Gastroesophageal sphincter (tissue), 4 donors: ENCODE measurements around the gene CD79B. TPM values are rescaled to one million over a fixed set of nuclear protein-coding genes. Genes with fewer than 3 reads are reported as not detected.
"Not testable (repeated sequence)": the region's sequence is repeated elsewhere in the genome, so short reads cannot be mapped to it uniquely, and the experiment has no call there.

Experiments
- ATAC-seq: fragments of 150-250 bp; one replicate; pipeline ENCODE4 v1.9.1; 2016; ENCODE audit warnings: mild to moderate bottlenecking, moderate library complexity
- H3K27ac ChIP-seq, 4 donors: fragments of 200-600 bp; sonication (generic) in 3 of 4; 1 replicate in 3 of 4; 2 replicates in 1 of 4; pipeline ENCODE4 v1.5.1; 2016 to 2019
- H3K27me3 ChIP-seq: fragments of 200-600 bp; sonication (generic); one replicate; pipeline ENCODE4 v1.5.1; 2019
- H3K36me3 ChIP-seq, 2 donors: fragments of 200-600 bp; sonication (generic); one replicate each; pipeline ENCODE4 v1.5.1; 2019; ENCODE audit warnings: control low read depth in 1 of 2
- H3K4me1 ChIP-seq, 3 donors: fragments of 200-600 bp; sonication (generic); 1 replicate in 2 of 3; 2 replicates in 1 of 3; pipeline ENCODE4 v1.5.1; 2016 to 2019; ENCODE audit warnings: control low read depth in 2 of 3
- H3K4me3 ChIP-seq, 2 donors: fragments of 200-600 bp; sonication (generic); one replicate each; pipeline ENCODE4 v1.5.1; 2019; ENCODE audit warnings: mild to moderate bottlenecking in 1 of 2, moderate library complexity in 1 of 2
- H3K9me3 ChIP-seq, 3 donors: fragments of 200-600 bp; sonication (generic); one replicate each; pipeline ENCODE4 v1.5.1; 2017 to 2019; ENCODE audit warnings: control low read depth in 2 of 3
- EP300 ChIP-seq: sonication (generic); formaldehyde crosslinking; IDR thresholded peaks from one replicate; pipeline ENCODE4 v1.6.1; 2017; ENCODE audit warnings: antibody characterized with exemption, mild to moderate bottlenecking
- POLR2A ChIP-seq, 2 donors: fragments of 450-650 bp; IDR thresholded peaks; one replicate each; pipeline ENCODE4 v1.6.1; 2017; ENCODE audit warnings: antibody characterized with exemption in 2 of 2, mild to moderate bottlenecking in 2 of 2, moderate library complexity in 1 of 2
- POLR2AphosphoS5 ChIP-seq: sonication (generic); formaldehyde crosslinking; IDR thresholded peaks from one replicate; pipeline ENCODE4 v1.6.1; 2017; ENCODE audit warnings: antibody characterized with exemption
- WGBS, 2 donors: methylation state at CpG; one replicate each; pipeline ENCODE4 v1.1.5; 2018; ENCODE audit warnings: low coverage in 1 of 2; 5-methylcytosine and 5-hydroxymethylcytosine counted together
- total RNA-seq, 4 donors: library from RNA; depleted of rRNA; stranded (reverse); fragments of >200 nt; gene quantifications; one replicate each; pipeline ENCODE4 v1.1.0, GENCODE V29; 2016
- TF ChIP-seq, protein P1 (sequence below), 4 experiments: fragments of 200-600 bp in 2 of 4; fragments of 450-650 bp in 2 of 4; sonication (generic) in 1 of 4; IDR thresholded peaks; one replicate each; pipeline ENCODE4 v1.5.1; 2017 to 2019; ENCODE audit warnings: antibody characterized with exemption in 4 of 4, mild to moderate bottlenecking in 2 of 4, moderate library complexity in 2 of 4

The CD79B gene
- total RNA-seq, 4 donors from 2014 or later: 2.0 to 5.9 (median 3.3) TPM; not detected in 1

DNA sequence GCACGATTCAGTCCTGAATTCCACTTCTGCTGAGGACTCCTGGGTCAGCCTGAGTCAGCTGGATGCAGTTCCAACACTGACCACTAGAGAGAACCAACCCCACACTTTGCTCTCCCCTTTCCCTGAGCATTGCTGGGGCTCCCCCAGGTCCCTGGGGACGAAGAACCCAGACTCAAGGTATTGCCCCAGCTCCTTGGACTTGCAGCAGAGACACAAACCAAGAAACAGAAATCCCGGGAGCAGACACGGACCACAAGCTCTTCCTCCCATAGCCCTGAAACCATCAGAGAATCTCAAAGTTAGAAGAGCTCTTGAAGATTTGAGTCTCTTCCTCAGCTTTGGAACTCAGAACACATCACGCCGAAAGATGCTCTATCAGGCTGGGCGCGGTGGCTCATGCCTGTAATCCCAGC lies 12.8 kb downstream of the CD79B start:
- no peaks in the 10 kb centered on the region for H3K9me3 ChIP-seq
- peaks cover 0 to 7% (median 0%) of the 10 kb centered on the region in 3 donors for H3K4me1 ChIP-seq
- WGBS, 2 donors: 8% methylated on average over 2 of the region's 8 CpGs; no CpG with 5 or more reads in 1 of the 2 donors
- H3K36me3 ChIP-seq: no peaks in the 10 kb centered on the region
- peak; percentile 70 for ATAC-seq
- H3K27me3 ChIP-seq: peaks cover 20% of the 10 kb centered on the region
- TF ChIP-seq, protein P1, sequence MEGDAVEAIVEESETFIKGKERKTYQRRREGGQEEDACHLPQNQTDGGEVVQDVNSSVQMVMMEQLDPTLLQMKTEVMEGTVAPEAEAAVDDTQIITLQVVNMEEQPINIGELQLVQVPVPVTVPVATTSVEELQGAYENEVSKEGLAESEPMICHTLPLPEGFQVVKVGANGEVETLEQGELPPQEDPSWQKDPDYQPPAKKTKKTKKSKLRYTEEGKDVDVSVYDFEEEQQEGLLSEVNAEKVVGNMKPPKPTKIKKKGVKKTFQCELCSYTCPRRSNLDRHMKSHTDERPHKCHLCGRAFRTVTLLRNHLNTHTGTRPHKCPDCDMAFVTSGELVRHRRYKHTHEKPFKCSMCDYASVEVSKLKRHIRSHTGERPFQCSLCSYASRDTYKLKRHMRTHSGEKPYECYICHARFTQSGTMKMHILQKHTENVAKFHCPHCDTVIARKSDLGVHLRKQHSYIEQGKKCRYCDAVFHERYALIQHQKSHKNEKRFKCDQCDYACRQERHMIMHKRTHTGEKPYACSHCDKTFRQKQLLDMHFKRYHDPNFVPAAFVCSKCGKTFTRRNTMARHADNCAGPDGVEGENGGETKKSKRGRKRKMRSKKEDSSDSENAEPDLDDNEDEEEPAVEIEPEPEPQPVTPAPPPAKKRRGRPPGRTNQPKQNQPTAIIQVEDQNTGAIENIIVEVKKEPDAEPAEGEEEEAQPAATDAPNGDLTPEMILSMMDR (IDR thresholded peaks at IDR 0.05): peak in 2 of 4 experiments; percentile 90 to 92
- no peak for TF ChIP-seq POLR2AphosphoS5
- TF ChIP-seq EP300: no peak
- no peak overlapping the region for H3K4me3 ChIP-seq
- no peak overlapping the region for H3K27ac ChIP-seq

DNA sequence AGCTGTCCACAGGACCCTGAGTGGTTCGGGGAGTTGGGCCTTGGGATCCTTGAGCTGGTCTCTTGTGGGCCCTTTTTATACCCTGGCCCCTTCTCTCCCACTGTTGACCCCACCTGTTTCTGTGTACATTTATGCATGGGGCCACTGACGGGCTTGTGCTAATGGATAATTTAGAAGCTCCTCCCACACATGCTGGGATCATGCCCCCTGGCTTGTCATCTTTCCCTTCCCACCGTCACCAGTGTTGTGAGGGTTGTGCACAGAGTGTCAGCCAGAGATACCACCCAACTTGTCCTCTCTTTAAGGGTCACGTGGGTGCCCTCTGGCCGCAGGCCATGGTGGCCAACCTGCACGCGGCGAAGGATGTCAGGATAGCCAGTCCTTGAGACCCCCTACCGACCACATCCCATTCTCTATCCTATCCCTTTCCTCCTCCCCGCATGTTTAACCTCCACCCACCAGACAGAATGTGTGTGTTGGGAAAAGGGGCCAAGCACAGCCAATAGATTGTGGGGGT lies 13.3 kb downstream of the CD79B start, which contains the start of gene GH1:
Gene GH1 (minus strand): TSS at position 51 of the 517 bp plus-strand sequence. CDS start 63 bp downstream, outside the sequence.
- peaks cover 20% of the 10 kb centered on the region for H3K27me3 ChIP-seq
- not testable (repeated sequence) for H3K4me1 ChIP-seq, H3K27ac ChIP-seq, H3K4me3 ChIP-seq, ATAC-seq, H3K9me3 ChIP-seq, H3K36me3 ChIP-seq
- 34 to 58% methylated on average over 2 to 7 of the region's 10 CpGs for WGBS, 2 donors

DNA sequence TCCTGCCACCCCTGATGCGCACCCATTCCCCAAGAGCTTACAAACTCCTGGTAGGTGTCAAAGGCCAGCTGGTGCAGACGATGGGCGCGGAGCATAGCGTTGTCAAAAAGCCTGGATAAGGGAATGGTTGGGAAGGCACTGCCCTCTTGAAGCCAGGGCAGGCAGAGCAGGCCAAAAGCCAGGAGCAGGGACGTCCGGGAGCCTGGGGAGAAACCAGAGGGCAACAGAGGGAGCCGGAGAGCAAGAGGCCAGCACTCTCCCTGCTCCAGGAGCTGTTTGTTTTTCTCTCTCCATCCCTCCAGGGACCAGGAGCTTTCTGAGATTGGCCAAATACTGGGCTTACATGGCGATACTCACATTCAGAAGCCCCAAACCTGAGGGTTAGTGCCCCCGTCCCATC lies 13.8 kb downstream of the CD79B start:
- 69% methylated on average over 8 of the region's 10 CpGs; no CpG with 5 or more reads in 1 of the 2 donors for WGBS, 2 donors
- no peaks in the 10 kb centered on the region for H3K36me3 ChIP-seq
- no peak overlapping the region for H3K27ac ChIP-seq
- no peak for ATAC-seq
- H3K27me3 ChIP-seq: peaks cover 20% of the 10 kb centered on the region
- TF ChIP-seq EP300 (no peak), POLR2A (IDR thresholded peaks at IDR 0.05) (no peak), POLR2AphosphoS5 (no peak)
- TF ChIP-seq, protein P1 (IDR thresholded peaks at IDR 0.05): no peak
- H3K4me3 ChIP-seq: no peak overlapping the region
- no peaks in the 10 kb centered on the region for H3K9me3 ChIP-seq
- peaks cover 0 to 7% (median 0%) of the 10 kb centered on the region in 3 donors for H3K4me1 ChIP-seq

DNA sequence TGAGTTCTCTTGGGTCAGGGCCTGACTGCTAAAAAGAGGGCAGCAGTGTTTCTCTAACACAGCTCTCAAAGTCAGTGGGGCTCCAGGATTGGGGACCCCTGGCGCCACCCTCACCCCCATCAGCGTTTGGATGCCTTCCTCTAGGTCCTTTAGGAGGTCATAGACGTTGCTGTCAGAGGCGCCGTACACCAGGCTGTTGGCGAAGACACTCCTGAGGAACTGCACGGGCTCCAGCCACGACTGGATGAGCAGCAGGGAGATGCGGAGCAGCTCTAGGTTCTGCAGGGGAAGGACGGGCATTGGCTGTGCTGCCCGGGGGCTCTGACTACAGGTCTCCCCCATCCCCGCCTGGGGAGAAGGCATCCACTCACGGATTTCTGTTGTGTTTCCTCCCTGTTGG lies 14.5 kb downstream of the CD79B start:
- H3K4me3 ChIP-seq: no peak overlapping the region
- no peaks in the 10 kb centered on the region for H3K9me3 ChIP-seq
- ATAC-seq: no peak
- H3K27ac ChIP-seq: no peak overlapping the region
- H3K36me3 ChIP-seq: no peaks in the 10 kb centered on the region
- TF ChIP-seq, protein P1 (IDR thresholded peaks at IDR 0.05): no peak
- TF ChIP-seq POLR2AphosphoS5 (no peak), POLR2A (IDR thresholded peaks at IDR 0.05) (no peak), EP300 (no peak)
- peaks cover 20% of the 10 kb centered on the region for H3K27me3 ChIP-seq
- H3K4me1 ChIP-seq: peaks cover 0 to 7% (median 0%) of the 10 kb centered on the region in 3 donors
- WGBS, 2 donors: 81 to 90% methylated on average over 2 to 3 of the region's 13 CpGs

DNA sequence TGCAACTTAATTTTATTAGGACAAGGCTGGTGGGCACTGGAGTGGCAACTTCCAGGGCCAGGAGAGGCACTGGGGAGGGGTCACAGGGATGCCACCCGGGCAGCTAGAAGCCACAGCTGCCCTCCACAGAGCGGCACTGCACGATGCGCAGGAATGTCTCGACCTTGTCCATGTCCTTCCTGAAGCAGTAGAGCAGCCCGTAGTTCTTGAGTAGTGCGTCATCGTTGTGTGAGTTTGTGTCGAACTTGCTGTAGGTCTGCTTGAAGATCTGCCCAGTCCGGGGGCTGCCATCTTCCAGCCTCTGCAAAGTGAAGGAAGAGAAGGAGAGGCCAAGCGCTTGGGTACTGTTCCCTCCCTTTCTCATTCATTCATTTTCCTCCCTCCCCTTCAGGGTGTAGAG lies 14.9 kb downstream of the CD79B start:
- not testable (repeated sequence) for H3K4me1 ChIP-seq, ATAC-seq, H3K4me3 ChIP-seq, H3K36me3 ChIP-seq, H3K9me3 ChIP-seq, H3K27ac ChIP-seq
- WGBS, 2 donors: 80 to 83% methylated on average over 3 to 6 of the region's 11 CpGs
- H3K27me3 ChIP-seq: peaks cover 20% of the 10 kb centered on the region

DNA sequence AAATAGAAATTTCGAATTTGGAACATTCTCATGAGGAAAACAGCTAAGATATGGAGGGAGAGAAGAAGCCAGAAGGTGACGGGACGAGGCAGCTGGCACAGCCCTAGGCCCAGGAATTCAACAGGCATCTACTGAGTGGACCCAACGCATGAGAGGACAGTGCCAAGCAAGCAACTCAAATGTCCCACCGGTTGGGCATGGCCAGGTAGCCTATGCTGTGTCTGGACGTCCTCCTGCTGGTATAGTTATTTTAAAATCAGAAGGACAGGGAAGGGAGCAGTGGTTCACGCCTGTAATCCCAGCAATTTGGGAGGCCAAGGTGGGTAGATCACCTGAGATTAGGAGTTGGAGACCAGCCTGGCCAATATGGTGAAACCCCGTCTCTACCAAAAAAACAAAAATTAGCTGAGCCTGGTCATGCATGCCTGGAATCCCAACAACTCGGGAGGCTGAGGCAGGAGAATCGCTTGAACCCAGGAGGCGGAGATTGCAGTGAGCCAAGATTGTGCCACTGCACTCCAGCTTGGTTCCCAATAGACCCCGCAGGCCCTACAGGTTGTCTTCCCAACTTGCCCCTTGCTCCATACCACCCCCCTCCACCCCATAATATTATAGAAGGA lies 15.5 kb downstream of the CD79B start:
- 77 to 89% methylated on average over 3 to 10 of the region's 12 CpGs for WGBS, 2 donors

DNA sequence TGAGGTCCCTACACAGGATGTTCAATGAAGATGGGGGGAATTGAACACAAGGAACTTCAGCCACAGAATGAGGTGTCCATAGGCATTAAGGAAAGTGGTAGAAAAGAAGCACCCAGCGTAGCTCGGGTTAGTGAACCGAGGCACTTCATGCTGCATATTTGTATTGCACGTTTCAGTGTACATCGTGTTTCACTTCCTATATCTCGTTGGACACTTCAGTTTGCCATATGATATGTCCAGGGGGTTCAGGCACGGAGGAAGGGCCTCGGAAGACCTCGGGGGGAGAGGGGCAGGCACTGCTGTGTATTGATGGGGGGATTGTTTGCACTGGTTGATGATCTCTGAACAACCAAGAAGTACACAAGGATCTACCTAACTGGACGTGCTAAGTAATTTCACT lies 16.4 kb downstream of the CD79B start:
- H3K27ac ChIP-seq, H3K36me3 ChIP-seq, H3K4me1 ChIP-seq, H3K9me3 ChIP-seq, H3K4me3 ChIP-seq, ATAC-seq: not testable (repeated sequence)
- 67 to 81% methylated on average over 10 of the region's 10 CpGs for WGBS, 2 donors
- H3K27me3 ChIP-seq: peaks cover 33% of the 10 kb centered on the region

More for the DNA sequence above, 15.5 kb downstream of the CD79B start:
- Histone ChIP-seq H3K36me3 (no peaks in the 10 kb centered on the region), H3K27ac (no peak overlapping the region), H3K9me3 (no peaks in the 10 kb centered on the region), H3K4me1 (peaks cover 0 to 7% (median 0%) of the 10 kb centered on the region in 3 donors), H3K4me3 (no peak overlapping the region), H3K27me3 (peaks cover 24% of the 10 kb centered on the region)
- ATAC-seq: no peak
- no peak for TF ChIP-seq POLR2A (IDR thresholded peaks at IDR 0.05)
- TF ChIP-seq, protein P1 (IDR thresholded peaks at IDR 0.05): no peak
- TF ChIP-seq EP300: no peak
- TF ChIP-seq POLR2AphosphoS5: no peak
